ENCODE measurements around the gene KRTAP13-2. TPM values are rescaled to one million over a fixed set of nuclear protein-coding genes. Genes with fewer than 3 reads are reported as not detected.

Gene KRTAP13-2
- total and polyA plus RNA-seq, 7 donors: not detected

DNA sequence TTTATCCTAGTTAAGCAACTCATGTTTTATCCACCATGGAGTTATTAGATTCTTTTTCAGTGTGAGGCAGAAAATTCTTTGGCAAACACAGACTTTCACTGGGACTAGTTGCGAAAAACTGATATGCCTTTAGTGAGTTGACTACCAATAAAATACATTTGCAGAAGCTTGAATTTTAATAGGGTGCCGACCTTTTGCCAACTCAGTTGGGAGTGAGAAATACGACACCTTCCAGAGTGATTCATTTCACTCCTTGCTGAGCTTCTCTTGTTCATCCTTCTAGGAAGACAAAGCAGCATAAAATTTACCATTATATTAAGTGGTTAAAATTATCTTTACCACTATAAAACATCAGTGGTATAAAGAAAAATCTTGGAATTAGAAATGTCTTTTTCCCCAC is 22.5 kb downstream of the KRTAP13-2 start:
- Histone ChIP-seq H3K36me3 (ENCODE audit: insufficient read depth in 1 of 2, low read depth in 1 of 2) (no peaks in the 10 kb centered on the region), H3K9me3 (no peaks in the 10 kb centered on the region), H3K4me3 (no peak overlapping the region), H3K27me3 (ENCODE audit: insufficient read depth in 3 of 3, low read length in 2 of 3) (no peaks in the 10 kb centered on the region), H3K4me1 (no peaks in the 10 kb centered on the region), H3K27ac (no peak overlapping the region)
- ATAC-seq (no peak), DNase-seq (no peak)
- 17 to 19% (median 18%) methylated on average over 3 of the region's 3 CpGs for WGBS, 3 donors
- intact Hi-C loops (cut with DNase I): loop anchor here (10.0 kb wide), 1 partner anchor 735 kb away; no protein-coding TSS in a partner anchor
- TF ChIP-seq, protein P1, sequence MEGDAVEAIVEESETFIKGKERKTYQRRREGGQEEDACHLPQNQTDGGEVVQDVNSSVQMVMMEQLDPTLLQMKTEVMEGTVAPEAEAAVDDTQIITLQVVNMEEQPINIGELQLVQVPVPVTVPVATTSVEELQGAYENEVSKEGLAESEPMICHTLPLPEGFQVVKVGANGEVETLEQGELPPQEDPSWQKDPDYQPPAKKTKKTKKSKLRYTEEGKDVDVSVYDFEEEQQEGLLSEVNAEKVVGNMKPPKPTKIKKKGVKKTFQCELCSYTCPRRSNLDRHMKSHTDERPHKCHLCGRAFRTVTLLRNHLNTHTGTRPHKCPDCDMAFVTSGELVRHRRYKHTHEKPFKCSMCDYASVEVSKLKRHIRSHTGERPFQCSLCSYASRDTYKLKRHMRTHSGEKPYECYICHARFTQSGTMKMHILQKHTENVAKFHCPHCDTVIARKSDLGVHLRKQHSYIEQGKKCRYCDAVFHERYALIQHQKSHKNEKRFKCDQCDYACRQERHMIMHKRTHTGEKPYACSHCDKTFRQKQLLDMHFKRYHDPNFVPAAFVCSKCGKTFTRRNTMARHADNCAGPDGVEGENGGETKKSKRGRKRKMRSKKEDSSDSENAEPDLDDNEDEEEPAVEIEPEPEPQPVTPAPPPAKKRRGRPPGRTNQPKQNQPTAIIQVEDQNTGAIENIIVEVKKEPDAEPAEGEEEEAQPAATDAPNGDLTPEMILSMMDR (IDR thresholded peaks at IDR 0.05): no peak

DNA sequence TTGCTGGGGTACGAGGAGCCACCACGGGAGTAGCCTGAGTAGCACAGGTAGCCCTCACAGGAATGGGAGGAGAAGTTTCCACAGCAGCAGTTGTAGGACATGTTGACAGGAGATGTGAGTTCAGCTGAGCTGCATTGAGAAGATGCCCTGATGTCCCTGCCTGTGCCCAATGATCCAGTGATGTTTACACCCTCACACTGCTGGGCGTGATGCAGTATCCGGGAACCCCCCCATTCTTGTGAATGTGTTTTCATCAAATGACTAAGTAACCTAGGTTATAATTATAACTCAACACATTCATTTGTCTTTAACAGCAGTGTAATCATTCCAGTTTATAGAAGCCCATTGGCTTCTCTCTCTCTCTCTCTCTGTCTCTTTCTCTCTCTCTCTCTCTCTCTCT is 23.6 kb downstream of the KRTAP13-2 start, which contains the start of gene KRTAP23-1:
TSS of gene KRTAP23-1 (minus strand) at position 101 of the 400 bp plus-strand sequence. CDS start at position 101, 0 bp downstream.
- Histone ChIP-seq H3K27me3 (ENCODE audit: insufficient read depth in 3 of 3, low read length in 2 of 3) (no peaks in the 10 kb centered on the region), H3K27ac (no peak within 1 kb of the TSS), H3K4me1 (no peaks in the 10 kb centered on the region), H3K9me3 (no peaks in the 10 kb centered on the region), H3K4me3 (no peak within 1 kb of the TSS), H3K36me3 (ENCODE audit: insufficient read depth in 1 of 2, low read depth in 1 of 2) (no peaks in the 10 kb centered on the region)
- TF ChIP-seq, protein P1 (IDR thresholded peaks at IDR 0.05): no peak
- no peak for DNase-seq
- intact Hi-C loops (cut with DNase I): loop anchor here (10.0 kb wide), 1 partner anchor 736 kb away; no protein-coding TSS in a partner anchor
- WGBS, 3 donors: 83 to 92% (median 87%) methylated on average over 4 of the region's 4 CpGs
- ATAC-seq: no peak

DNA sequence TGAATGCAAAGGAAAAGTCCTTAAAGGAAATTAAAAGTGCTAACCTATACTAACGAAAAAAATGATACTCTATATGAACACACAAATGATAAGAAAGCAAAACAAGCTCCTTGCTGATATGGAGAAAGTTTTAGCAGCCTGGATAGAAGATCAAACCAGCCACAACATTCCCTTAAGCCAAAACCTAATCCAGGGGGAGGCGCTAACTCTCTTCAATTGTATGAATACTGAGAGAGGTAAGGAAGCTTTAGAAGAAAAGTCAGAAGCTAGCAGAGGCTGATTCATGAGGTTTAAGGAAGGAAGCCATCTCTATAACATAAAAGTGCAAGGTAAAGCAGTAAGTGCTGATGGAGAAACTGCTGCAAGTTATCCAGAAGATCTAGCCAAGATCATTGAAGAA is 27.1 kb downstream of the KRTAP13-2 start:
- DNase-seq (no peak), ATAC-seq (no peak)
- Histone ChIP-seq H3K4me3 (no peak overlapping the region), H3K36me3 (ENCODE audit: insufficient read depth in 1 of 2, low read depth in 1 of 2) (no peaks in the 10 kb centered on the region), H3K27ac (no peak overlapping the region), H3K9me3 (no peaks in the 10 kb centered on the region), H3K4me1 (no peaks in the 10 kb centered on the region), H3K27me3 (ENCODE audit: insufficient read depth in 3 of 3, low read length in 2 of 3) (no peaks in the 10 kb centered on the region)
- WGBS, 3 donors: 66% methylated on average over 2 of the region's 2 CpGs
- TF ChIP-seq, protein P1 (IDR thresholded peaks at IDR 0.05): no peak
- intact Hi-C loops (cut with DNase I): loop anchor here (10.0 kb wide), 1 partner anchor 740 kb away; no protein-coding TSS in a partner anchor

DNA sequence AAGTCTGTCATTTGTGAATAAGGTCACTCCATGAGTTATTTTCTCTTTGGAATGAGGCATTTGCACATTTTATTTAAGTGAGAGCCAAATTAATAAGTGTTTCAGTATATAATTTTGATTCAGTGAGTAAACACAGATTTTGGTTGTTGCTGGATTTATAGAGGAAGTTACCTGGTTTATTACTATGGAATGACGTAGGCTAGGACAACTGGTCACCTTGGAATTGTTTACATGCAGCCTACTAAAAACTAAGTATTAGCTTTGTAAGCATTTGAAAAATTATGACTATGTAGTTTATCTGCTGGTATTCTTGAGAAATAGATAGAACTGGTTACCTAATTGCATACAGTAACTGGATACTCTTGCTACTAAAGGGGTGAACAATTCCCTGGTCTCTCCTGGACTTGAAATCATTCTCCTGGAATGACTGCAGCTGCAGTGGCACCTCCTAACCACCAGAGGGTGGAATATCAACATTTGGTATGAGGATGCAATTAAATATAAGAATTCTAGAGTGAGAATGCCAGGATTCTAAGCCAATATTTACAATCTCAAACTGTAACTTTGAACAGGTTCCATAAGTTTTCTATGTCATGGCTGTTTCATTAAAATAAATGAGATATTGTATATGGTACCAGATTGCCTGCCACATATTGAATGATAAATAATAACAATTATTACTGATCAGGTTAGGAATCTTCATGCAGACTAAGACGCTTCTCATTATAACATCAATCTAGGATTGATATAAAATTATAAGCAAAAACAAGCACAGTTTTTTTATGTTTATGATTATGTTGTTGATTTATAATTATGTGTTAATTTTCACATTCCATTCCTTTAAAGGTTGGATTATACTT is 31.1 kb downstream of the KRTAP13-2 start:
- H3K4me1 ChIP-seq: no peaks in the 10 kb centered on the region
- WGBS, 3 donors: 89 to 92% (median 90%) methylated on average over 2 of the region's 2 CpGs
- peak in 1 of 2 donors; percentile 13 for DNase-seq

More for the DNA sequence above, 31.1 kb downstream of the KRTAP13-2 start:
- no peak overlapping the region for H3K4me3 ChIP-seq
- no peak for ATAC-seq
- intact Hi-C loops (cut with DNase I): loop anchor here (10.0 kb wide), 1 partner anchor 744 kb away; no protein-coding TSS in a partner anchor
- H3K36me3 ChIP-seq (ENCODE audit: insufficient read depth in 1 of 2, low read depth in 1 of 2): no peaks in the 10 kb centered on the region
- TF ChIP-seq, protein P1 (IDR thresholded peaks at IDR 0.05): peak; percentile 53
- no peaks in the 10 kb centered on the region for H3K9me3 ChIP-seq
- no peak overlapping the region for H3K27ac ChIP-seq
- H3K27me3 ChIP-seq (ENCODE audit: insufficient read depth in 3 of 3, low read length in 2 of 3): no peaks in the 10 kb centered on the region
